GM12878 (cell line): ENCODE results near the gene CCDC24. TPM values are rescaled to one million over a fixed set of nuclear protein-coding genes. Genes with fewer than 3 reads are reported as not detected.
A peak's percentile ranks its signal among the peaks of the same experiment; 100 is the strongest.

Experiments used
- BACH1 ChIP-seq: fragments of 450-650 bp; IDR thresholded peaks from 2 replicates; pipeline ENCODE4 v1.6.1; 2017; ENCODE audit warnings: mild to moderate bottlenecking, borderline replicate concordance
- BHLHE40 ChIP-seq, 2 experiments: fragments of 450-650 bp in 1 of 2; IDR thresholded peaks; 2 replicates each; pipeline ENCODE4 v1.6.1; 2011 to 2017; ENCODE audit warnings: low read depth in 2 of 2, borderline replicate concordance in 1 of 2, improper control_type of control experiment in 1 of 2, low read length in 1 of 2, mild to moderate bottlenecking in 1 of 2
- CBX3 ChIP-seq: fragments of 200-600 bp; sonication (generic); IDR thresholded peaks from 2 replicates; pipeline ENCODE4 v1.6.1; 2016; ENCODE audit warnings: low read depth, borderline replicate concordance
- DPF2 ChIP-seq: fragments of 450-650 bp; IDR thresholded peaks from 2 replicates; pipeline ENCODE4 v1.6.1; 2017; ENCODE audit warnings: mild to moderate bottlenecking
- MEF2A ChIP-seq: IDR thresholded peaks from 2 replicates; pipeline ENCODE4 v1.6.1; 2011; ENCODE audit warnings: low read depth, mild to moderate bottlenecking, low read length, moderate library complexity; ENCODE audit not compliant: insufficient read depth
- NFXL1 ChIP-seq: fragments of 450-650 bp; IDR thresholded peaks from 2 replicates; pipeline ENCODE4 v1.6.1; 2017; ENCODE audit warnings: antibody characterized with exemption, mild to moderate bottlenecking, borderline replicate concordance
- PML ChIP-seq: IDR thresholded peaks from 2 replicates; pipeline ENCODE4 v1.6.1; 2012; ENCODE audit warnings: low read length, inconsistent platforms
- POU2F2 ChIP-seq: IDR thresholded peaks from 3 replicates; pipeline ENCODE4 v1.6.1; 2011; ENCODE audit warnings: low read depth, mild to moderate bottlenecking, low read length, borderline replicate concordance
- RB1 ChIP-seq: fragments of 450-650 bp; formaldehyde crosslinking; IDR thresholded peaks from 2 replicates; pipeline ENCODE4 v1.6.1; 2017; ENCODE audit warnings: mild to moderate bottlenecking, borderline replicate concordance
- SIX5 ChIP-seq: IDR thresholded peaks from 2 replicates; pipeline ENCODE4 v1.6.1; 2011; ENCODE audit warnings: mild to moderate bottlenecking, low read depth, low read length, moderate library complexity; ENCODE audit not compliant: severe bottlenecking
- polyA plus RNA-seq, 11 experiments: library from polyadenylated mRNA; depleted of rRNA in 4 of 11; unstranded in 6 of 11; stranded (reverse) in 5 of 11; fragments of >200 nt; fragmentation: Nextera tagmentation in 4 of 11; fragmentation: Illumina TruSeq in 1 of 11; extraction: Ambion mirVana in 4 of 11; extraction: Trizol in 1 of 11; gene quantifications; 1 replicate in 1 of 11; 2 replicates in 10 of 11; pipeline versions ENCODE4 v1.2.1 to v1.2.3, GENCODE V29; 2011 to 2016; ENCODE audit warnings: inconsistent platforms in 2 of 11, missing spikeins in 2 of 11, low read depth in 1 of 11
- total RNA-seq, 4 experiments: library from RNA; depleted of rRNA in 3 of 4; stranded (reverse); fragments of >200 nt in 3 of 4; fragmentation: Illumina TruSeq in 1 of 4; extraction: Trizol in 1 of 4; gene quantifications; 2 replicates each; pipeline versions ENCODE4 v1.2.1 to v1.2.3, GENCODE V29; 2013 to 2021
- TF ChIP-seq, protein P1 (sequence below): IDR thresholded peaks from 2 replicates; pipeline ENCODE4 v1.6.1; 2011; ENCODE audit warnings: borderline replicate concordance, low read depth, mild to moderate bottlenecking, moderate library complexity, mixed read lengths, low read length; ENCODE audit not compliant: insufficient read depth; ENCODE audit errors: extremely low read length

Gene CCDC24
- total and polyA plus RNA-seq, 10 of the 15 experiments (the other 5 are each of a cell fraction or from before 2014, with no cell fraction given): 0.18 to 3.1 (median 1.6) TPM; not detected in 1

DNA sequence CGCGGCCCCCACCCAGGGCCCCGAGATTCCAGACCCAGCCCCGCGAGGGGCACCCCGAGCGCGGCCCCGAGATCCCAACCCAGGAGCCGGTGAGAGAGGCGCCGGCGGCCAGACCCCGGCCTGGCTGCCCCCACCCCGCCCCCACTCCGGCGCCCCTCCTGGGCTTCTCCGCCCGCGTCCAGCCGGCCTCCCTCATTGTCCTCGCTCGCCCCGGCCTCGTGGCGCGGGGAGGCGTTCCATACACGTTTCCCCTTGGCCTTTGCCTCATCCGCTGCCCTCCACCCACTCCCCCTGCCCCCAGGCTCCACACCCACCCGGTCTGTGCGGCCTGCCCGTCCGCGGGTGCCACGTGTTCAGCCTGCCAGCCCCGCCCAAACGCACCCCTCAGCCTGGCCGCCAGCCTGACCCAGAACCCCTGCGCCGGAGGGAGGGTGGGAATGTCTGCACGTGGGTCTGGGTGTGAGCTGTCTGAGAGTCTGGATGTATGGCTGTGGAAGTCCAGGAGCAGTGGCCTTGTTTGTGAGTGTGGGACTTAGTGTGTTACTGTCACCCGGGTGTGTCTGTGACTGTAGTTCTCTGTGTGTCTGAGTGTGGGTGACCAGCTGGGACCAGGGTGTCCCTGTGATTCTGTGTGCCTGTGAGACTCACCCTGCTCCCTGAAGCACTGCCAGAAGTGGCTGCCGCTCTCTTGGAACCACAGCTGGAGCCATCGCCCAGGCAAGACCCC lies 11.7 kb upstream of the CCDC24 start (continued):
- peak in 1 of 2 experiments; percentile 40; a peak in 2 of 4 replicates for TF ChIP-seq BHLHE40 (IDR thresholded peaks at IDR 0.05; ENCODE audit: borderline replicate concordance in 1 of 2, low read depth in 2 of 2, low read length in 1 of 2)
- TF ChIP-seq RB1: no peak
- TF ChIP-seq NFXL1: no peak
- no peak for TF ChIP-seq PML
- no peak for TF ChIP-seq POU2F2
- no peak for TF ChIP-seq BACH1
- TF ChIP-seq SIX5: no peak
- TF ChIP-seq, protein P1, sequence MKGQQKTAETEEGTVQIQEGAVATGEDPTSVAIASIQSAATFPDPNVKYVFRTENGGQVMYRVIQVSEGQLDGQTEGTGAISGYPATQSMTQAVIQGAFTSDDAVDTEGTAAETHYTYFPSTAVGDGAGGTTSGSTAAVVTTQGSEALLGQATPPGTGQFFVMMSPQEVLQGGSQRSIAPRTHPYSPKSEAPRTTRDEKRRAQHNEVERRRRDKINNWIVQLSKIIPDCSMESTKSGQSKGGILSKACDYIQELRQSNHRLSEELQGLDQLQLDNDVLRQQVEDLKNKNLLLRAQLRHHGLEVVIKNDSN: peak; percentile 65
- no peak for TF ChIP-seq MEF2A
- TF ChIP-seq DPF2: no peak
- no peak for TF ChIP-seq CBX3
